CD14-positive monocyte (primary cell): ENCODE results near the gene SPG21. TPM values are rescaled to one million over a fixed set of nuclear protein-coding genes. Genes with fewer than 3 reads are reported as not detected.

Experiments
- DNase-seq, 3 donors: peaks; one replicate each; pipeline ENCODE4 v3.0.0-alpha.2; 2011 to 2022
- H2AFZ ChIP-seq: 2 replicates; pipeline ENCODE4 v1.6.0; 2012; ENCODE audit warnings: mild to moderate bottlenecking, low read depth, low read length, inconsistent platforms; ENCODE audit not compliant: insufficient read depth, poor library complexity, severe bottlenecking
- H3K27ac ChIP-seq, 2 donors: 1 replicate in 1 of 2; 2 replicates in 1 of 2; pipeline ENCODE4 v1.5.1; 2012 to 2013; ENCODE audit warnings: low read length in 2 of 2, control low read depth in 1 of 2, inconsistent platforms in 1 of 2, low read depth in 1 of 2, mild to moderate bottlenecking in 1 of 2
- H3K27me3 ChIP-seq, 2 donors: one replicate each; pipeline versions ENCODE4 v1.6.0 to v1.6.1; 2011 to 2013; ENCODE audit warnings: low read length in 2 of 2; ENCODE audit not compliant: control insufficient read depth in 2 of 2, insufficient read depth in 2 of 2
- H3K36me3 ChIP-seq, 2 donors: replicated peaks in 1 of 2; 1 replicate in 1 of 2; 2 replicates in 1 of 2; pipeline versions ENCODE4 v1.5.1 to v1.6.1; 2012 to 2013; ENCODE audit warnings: low read length in 2 of 2, control low read depth in 1 of 2, inconsistent platforms in 1 of 2, mild to moderate bottlenecking in 1 of 2; ENCODE audit not compliant: insufficient read depth in 2 of 2, control insufficient read depth in 1 of 2
- H3K4me1 ChIP-seq, 2 donors: 1 replicate in 1 of 2; 2 replicates in 1 of 2; pipeline versions ENCODE4 v1.5.1 to v1.6.1; 2012 to 2013; ENCODE audit warnings: low read length in 2 of 2, control low read depth in 1 of 2, inconsistent platforms in 1 of 2, mild to moderate bottlenecking in 1 of 2, moderate library complexity in 1 of 2; ENCODE audit not compliant: insufficient read depth in 2 of 2, control insufficient read depth in 1 of 2
- H3K4me2 ChIP-seq: replicated peaks from 2 replicates; pipeline ENCODE3; 2012; ENCODE audit warnings: low read length, moderate library complexity, mild to moderate bottlenecking; ENCODE audit not compliant: poor library complexity, severe bottlenecking; ENCODE audit errors: extremely low read depth
- H3K4me3 ChIP-seq, 3 experiments: fragments of 200-600 bp in 1 of 3; sonication (generic) in 1 of 3; replicated peaks in 1 of 3; 1 replicate in 2 of 3; 2 replicates in 1 of 3; pipeline ENCODE4 v1.5.1; 2011 to 2013; ENCODE audit warnings: low read length in 3 of 3, mild to moderate bottlenecking in 3 of 3, control low read depth in 2 of 3, low read depth in 2 of 3, inconsistent platforms in 1 of 3, moderate library complexity in 1 of 3
- H3K79me2 ChIP-seq: 2 replicates; pipeline ENCODE4 v1.6.0; 2012; ENCODE audit warnings: mild to moderate bottlenecking, control low read depth, inconsistent platforms, low read length, moderate library complexity; ENCODE audit not compliant: insufficient read depth
- H3K9ac ChIP-seq: 2 replicates; pipeline ENCODE4 v1.6.0; 2017; ENCODE audit warnings: low read length, mild to moderate bottlenecking; ENCODE audit not compliant: insufficient read depth, poor library complexity, severe bottlenecking
- H3K9me3 ChIP-seq, 2 donors: replicated peaks in 1 of 2; 1 replicate in 1 of 2; 2 replicates in 1 of 2; pipeline versions ENCODE4 v1.5.1 to v1.6.1; 2012 to 2013; ENCODE audit warnings: low read length in 2 of 2, control low read depth in 1 of 2; ENCODE audit not compliant: control insufficient read depth in 1 of 2, insufficient read depth in 1 of 2
- H4K20me1 ChIP-seq: 2 replicates; pipeline ENCODE4 v1.6.0; 2012; ENCODE audit warnings: mild to moderate bottlenecking, low read length, control low read depth, moderate library complexity; ENCODE audit not compliant: insufficient read depth
- H3K27ac Mint-ChIP-seq, 7 donors: one replicate each; pipeline ENCODE4 v1.8.0; 2020; ENCODE audit warnings: mild to moderate bottlenecking in 7 of 7, mixed read lengths in 7 of 7, moderate library complexity in 6 of 7, inconsistent platforms in 2 of 7
- H3K27me3 Mint-ChIP-seq, 3 donors: one replicate each; pipeline ENCODE4 v1.8.0; 2021 to 2022; ENCODE audit warnings: low read depth in 3 of 3, mild to moderate bottlenecking in 3 of 3, mixed read lengths in 3 of 3, moderate library complexity in 3 of 3, inconsistent platforms in 1 of 3
- H3K36me3 Mint-ChIP-seq, 2 donors: one replicate each; pipeline ENCODE4 v1.8.0; 2020; ENCODE audit warnings: mixed read lengths in 2 of 2, inconsistent platforms in 1 of 2, mild to moderate bottlenecking in 1 of 2
- H3K4me1 Mint-ChIP-seq: one replicate; pipeline ENCODE4 v1.8.0; 2020; ENCODE audit warnings: mild to moderate bottlenecking, mixed read lengths
- H3K4me3 Mint-ChIP-seq, 2 donors: one replicate each; pipeline ENCODE4 v1.8.0; 2020; ENCODE audit warnings: mild to moderate bottlenecking in 2 of 2, mixed read lengths in 2 of 2, moderate library complexity in 1 of 2
- H3K9me3 Mint-ChIP-seq, 7 donors: one replicate each; pipeline ENCODE4 v1.8.0; 2020 to 2022; ENCODE audit warnings: mixed read lengths in 7 of 7, mild to moderate bottlenecking in 6 of 7, moderate library complexity in 6 of 7, inconsistent platforms in 2 of 7
- CTCF ChIP-seq: fragments of 200-600 bp; IDR thresholded peaks from one replicate; pipeline ENCODE4 v1.8.0; 2022; ENCODE audit warnings: antibody characterized with exemption, mild to moderate bottlenecking
- WGBS: methylation state at CpG from one replicate; pipeline ENCODE4 v1.1.5; 2013; ENCODE audit warnings: missing lambda C conversion rate; ENCODE audit not compliant: insufficient coverage; 5-methylcytosine and 5-hydroxymethylcytosine counted together
- intact Hi-C, 2 donors: fragments of 100-400 bp; cut with micrococcal nuclease; formaldehyde crosslinking; loops; one replicate each; pipeline versions ENCODE4 v1.15.0 to v1.15.1; 2023
- polyA plus RNA-seq, 3 donors: library from polyadenylated mRNA; depleted of rRNA in 1 of 3; unstranded in 2 of 3; stranded (reverse) in 1 of 3; fragments of 300-500 nt in 2 of 3; fragments of >200 nt in 1 of 3; fragmentation: Illumina TruSeq in 2 of 3; gene quantifications; 1 replicate in 2 of 3; 2 replicates in 1 of 3; pipeline ENCODE4 v1.2.3, GENCODE V29; 2012 to 2021

SPG21 gene
- polyA plus RNA-seq, 3 donors = 102 to 375 (median 358) TPM

GRCh38 chr15:64970698-64971097, 19.0 kb downstream of the SPG21 start:
- Histone ChIP-seq H2AFZ (no peak overlapping the region), H3K4me1 (peaks cover 0 to 3% of the 10 kb centered on the region in 2 donors), H3K79me2 (peaks cover 9% of the 10 kb centered on the region), H3K4me3 (no peak overlapping the region), H3K9ac (no peak overlapping the region), H3K9me3 (no peaks in the 10 kb centered on the region), H4K20me1 (peaks cover 28% of the 10 kb centered on the region), H3K27ac (peak overlapping the region in 1 of 2 donors; percentile 4), H3K36me3 (peaks cover 78 to 94% of the 10 kb centered on the region in 2 donors), H3K4me2 (no peak overlapping the region), H3K27me3 (no peaks in the 10 kb centered on the region)
- DNase-seq = peak in 2 of 3 donors; percentile 17 to 39
- peaks cover 5% of the 10 kb centered on the region for H3K4me1 Mint-ChIP-seq
- no peak for TF ChIP-seq CTCF
- H3K27me3 Mint-ChIP-seq = no peaks in the 10 kb centered on the region
- 0% methylated on average over 2 of the region's 7 CpGs for WGBS
- intact Hi-C loops = no loop called here
- H3K4me3 Mint-ChIP-seq = no peak overlapping the region
- no peaks in the 10 kb centered on the region for H3K9me3 Mint-ChIP-seq
- H3K36me3 Mint-ChIP-seq = peaks cover 65 to 88% of the 10 kb centered on the region in 2 donors
- H3K27ac Mint-ChIP-seq = peak overlapping the region in 2 of 7 donors; percentile 51 to 69

GRCh38 chr15:64969401-64969800, 20.3 kb downstream of the SPG21 start:
- DNase-seq = no peak
- Histone ChIP-seq H3K36me3 (peaks cover 78 to 94% of the 10 kb centered on the region in 2 donors), H3K9me3 (no peaks in the 10 kb centered on the region), H3K4me3 (no peak overlapping the region), H2AFZ (no peak overlapping the region), H3K4me2 (no peak overlapping the region), H4K20me1 (peaks cover 28% of the 10 kb centered on the region), H3K4me1 (peaks cover 0 to 3% of the 10 kb centered on the region in 2 donors), H3K9ac (no peak overlapping the region), H3K79me2 (peaks cover 4% of the 10 kb centered on the region), H3K27ac (no peak overlapping the region), H3K27me3 (no peaks in the 10 kb centered on the region)
- no peak overlapping the region for H3K27ac Mint-ChIP-seq
- no CpG with 5 or more reads among the region's 1 CpG for WGBS
- H3K4me3 Mint-ChIP-seq = no peak overlapping the region
- H3K36me3 Mint-ChIP-seq = peaks cover 70 to 88% of the 10 kb centered on the region in 2 donors
- no peak for TF ChIP-seq CTCF
- H3K4me1 Mint-ChIP-seq = peaks cover 5% of the 10 kb centered on the region
- no peaks in the 10 kb centered on the region for H3K27me3 Mint-ChIP-seq
- intact Hi-C loops = no loop called here
- H3K9me3 Mint-ChIP-seq = no peaks in the 10 kb centered on the region
